Iris pigment epithelial cell (primary cell): ENCODE data around the gene TNFRSF19.
A peak's percentile ranks its signal among the peaks of the same experiment; 100 is the strongest.

Source experiments
- DNase-seq: peaks from one replicate; pipeline ENCODE4 v3.0.0-alpha.2; 2011; ENCODE audit warnings: low read depth

The TNFRSF19 gene

DNA sequence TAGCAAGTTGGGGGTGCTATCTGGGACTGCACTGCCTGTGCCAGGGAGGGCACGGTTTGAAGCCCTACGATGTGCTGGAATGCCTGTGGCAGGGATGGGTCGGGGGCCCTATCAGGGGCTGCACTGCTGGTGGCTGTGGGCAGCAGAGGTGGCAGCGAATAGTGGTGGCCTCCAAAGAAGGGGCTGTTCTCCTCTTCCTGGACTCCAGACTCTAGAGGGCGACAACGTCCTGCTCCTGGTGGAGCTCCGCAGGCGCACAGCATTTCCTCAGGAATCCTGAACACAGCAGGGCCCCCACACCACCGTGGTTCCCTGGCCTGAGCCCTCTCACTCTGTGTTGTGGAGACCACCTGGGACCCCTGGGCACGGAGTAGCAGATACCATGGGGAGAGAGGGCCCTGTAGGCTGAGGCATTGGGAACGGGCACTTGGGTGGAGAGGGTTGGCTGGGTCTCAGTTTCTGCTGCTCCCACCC, 145.6 kb downstream of the TNFRSF19 start:
- peak; percentile 32 for DNase-seq

GRCh38 chr13:23716401-23716800, 146.2 kb downstream of the TNFRSF19 start:
- no peak for DNase-seq

- no peak for DNase-seq
These were observed 148.8 kb downstream of the TNFRSF19 start for GRCh38 chr13:23718996-23719395.

DNA sequence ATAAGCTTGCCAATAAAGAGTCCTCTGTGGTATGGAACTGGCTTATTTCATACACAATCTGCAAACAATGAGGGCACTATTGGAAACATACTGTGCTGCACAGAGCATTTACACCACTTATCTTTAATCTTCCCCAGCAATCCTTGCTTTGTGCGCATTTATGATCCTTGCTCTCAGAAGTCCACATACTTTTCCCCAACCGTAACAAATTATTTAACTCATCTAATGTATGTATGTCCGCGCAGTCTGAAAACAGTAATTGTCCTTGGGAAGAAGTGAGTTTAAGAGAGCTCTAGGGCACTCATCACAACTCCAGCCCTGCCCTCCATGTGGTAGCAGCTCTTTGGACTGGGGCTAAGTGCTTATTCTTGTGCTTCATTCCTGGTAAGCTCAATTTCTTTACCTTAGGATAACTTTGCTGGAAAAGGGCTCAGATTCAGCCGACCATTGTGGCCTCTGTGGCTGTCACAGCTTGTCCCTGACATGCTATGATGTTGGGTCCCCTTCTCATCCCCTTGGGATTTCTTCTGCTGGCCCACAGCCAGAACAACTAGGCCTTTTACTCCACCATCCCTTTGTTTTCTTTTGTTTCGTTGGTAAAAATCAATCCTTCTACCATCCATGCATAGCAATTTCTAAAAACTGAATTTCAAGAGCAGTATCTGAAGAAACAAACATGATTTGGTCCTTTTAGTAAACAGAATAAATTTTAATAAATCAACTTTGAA, 152.7 kb downstream of the TNFRSF19 start:
- no peak for DNase-seq

DNA sequence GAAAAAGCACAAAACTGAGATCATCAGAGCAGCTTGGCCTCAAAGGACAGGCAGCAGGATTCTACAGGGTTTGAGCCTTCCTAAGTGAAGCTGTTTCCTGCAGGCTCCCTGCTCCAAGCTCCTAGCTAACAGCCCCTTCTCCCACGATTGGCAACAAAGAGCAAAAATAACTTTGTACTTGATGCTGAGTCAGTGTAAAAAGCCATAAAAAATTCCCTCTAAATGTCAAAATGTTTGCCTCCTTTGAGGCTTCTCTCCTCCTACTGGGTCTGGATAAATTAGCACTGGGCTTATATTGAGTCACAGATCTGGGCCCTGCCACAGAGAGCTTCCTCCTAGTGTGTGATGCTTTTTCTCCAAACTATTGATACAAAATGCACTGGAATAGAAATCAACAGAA, 153.3 kb downstream of the TNFRSF19 start:
- no peak for DNase-seq

GRCh38 chr13:23724196-23724970, 154.2 kb downstream of the TNFRSF19 start:
- DNase-seq: no peak
